ENCODE results near the gene NFYB. TPM values are rescaled to one million over a fixed set of nuclear protein-coding genes. Genes with fewer than 3 reads are reported as not detected.

NFYB gene
- total and polyA plus RNA-seq, 9 of the 15 experiments (the other 6 are each of a cell fraction or from before 2014, with no cell fraction given): 14.5 to 51.5 (median 32.3) TPM

GRCh38 chr12:104126548-104126947 lies 11.5 kb downstream of the NFYB start:
- H2AFZ ChIP-seq (ENCODE audit: low read depth, low read length): no peak overlapping the region
- no peak overlapping the region for H3K9ac ChIP-seq (ENCODE audit: insufficient read depth in 1 of 2, low read depth in 2 of 2, low read length in 2 of 2)
- ATAC-seq: no peak
- no peak overlapping the region for H3K4me2 ChIP-seq (ENCODE audit: insufficient read depth, low read length)
- DNase-seq (ENCODE audit: extremely low read depth in 1 of 4, low spot score in 3 of 4): no peak
- POLR2A ChIA-PET: interaction anchor here (1.8 to 2.5 kb wide), 2 partner anchors 10 to 12 kb away, joined by 3 to 9 read pairs; partner anchors contain the start of gene NFYB
- no peaks in the 10 kb centered on the region for H3K9me3 ChIP-seq (replicated peaks; ENCODE audit: control insufficient read depth, insufficient read depth, low read depth, low read length)
- H3K79me2 ChIP-seq (ENCODE audit: control insufficient read depth, insufficient read depth, low read length): peaks cover 7% of the 10 kb centered on the region; the same call in 1 of the 3 replicates
- H4K20me1 ChIP-seq (replicated peaks; ENCODE audit: control insufficient read depth, insufficient read depth, low read length): no peaks in the 10 kb centered on the region
- CTCF ChIA-PET (ENCODE audit: low intra/inter-chr PET ratio): no interaction called here
- H3K4me1 ChIP-seq (replicated peaks in 1 of 2; ENCODE audit: control insufficient read depth in 2 of 2, insufficient read depth in 2 of 2, low read length in 2 of 2): no peaks in the 10 kb centered on the region
- intact Hi-C loops (cut with micrococcal nuclease) (no loop called here), in situ Hi-C loops (cut with MboI) (no loop called here)
- no TSS peak for BruUV-seq (replicated peaks)
- 98% methylated on average over 3 of the region's 3 CpGs for WGBS (ENCODE audit: insufficient coverage, low coverage, missing lambda C conversion rate)
- no peaks in the 10 kb centered on the region for H3K9me1 ChIP-seq (ENCODE audit: control insufficient read depth, insufficient read depth, low read length)
- H3K36me3 ChIP-seq (ENCODE audit: control insufficient read depth, insufficient read depth, low read length): peaks cover 79% of the 10 kb centered on the region
- FAIRE-seq: no peak
- no peak overlapping the region for H3K27ac ChIP-seq (ENCODE audit: extremely low read depth, low read depth, low read length)
- no peak overlapping the region for H3K4me3 ChIP-seq
- H3K27me3 ChIP-seq (ENCODE audit: control insufficient read depth in 2 of 2, insufficient read depth in 2 of 2, low read length in 2 of 2): no peaks in the 10 kb centered on the region
- TF ChIP-seq AFF4 (CRISPR knock-in tag; IDR thresholded peaks at IDR 0.05): no peak
- no peak for TF ChIP-seq ZNF41 (CRISPR knock-in tag; conservative IDR thresholded peaks at IDR 0.05)
- no peak for TF ChIP-seq NCOA2 (IDR thresholded peaks at IDR 0.05; ENCODE audit: partially characterized antibody in 2 of 2)
- no peak for TF ChIP-seq CAMTA2 (CRISPR knock-in tag; conservative IDR thresholded peaks at IDR 0.05)
- TF ChIP-seq CTCF (IDR thresholded peaks at IDR 0.05 in 2 of 3, conservative IDR thresholded peaks at IDR 0.05 in 1 of 3; ENCODE audit: insufficient read depth in 2 of 3, low read depth in 1 of 3, low read length in 3 of 3): no peak
- no peak for TF ChIP-seq ZFP36 (IDR thresholded peaks at IDR 0.05; ENCODE audit: low read depth, low read length, partially characterized antibody)
- TF ChIP-seq, protein P1, sequence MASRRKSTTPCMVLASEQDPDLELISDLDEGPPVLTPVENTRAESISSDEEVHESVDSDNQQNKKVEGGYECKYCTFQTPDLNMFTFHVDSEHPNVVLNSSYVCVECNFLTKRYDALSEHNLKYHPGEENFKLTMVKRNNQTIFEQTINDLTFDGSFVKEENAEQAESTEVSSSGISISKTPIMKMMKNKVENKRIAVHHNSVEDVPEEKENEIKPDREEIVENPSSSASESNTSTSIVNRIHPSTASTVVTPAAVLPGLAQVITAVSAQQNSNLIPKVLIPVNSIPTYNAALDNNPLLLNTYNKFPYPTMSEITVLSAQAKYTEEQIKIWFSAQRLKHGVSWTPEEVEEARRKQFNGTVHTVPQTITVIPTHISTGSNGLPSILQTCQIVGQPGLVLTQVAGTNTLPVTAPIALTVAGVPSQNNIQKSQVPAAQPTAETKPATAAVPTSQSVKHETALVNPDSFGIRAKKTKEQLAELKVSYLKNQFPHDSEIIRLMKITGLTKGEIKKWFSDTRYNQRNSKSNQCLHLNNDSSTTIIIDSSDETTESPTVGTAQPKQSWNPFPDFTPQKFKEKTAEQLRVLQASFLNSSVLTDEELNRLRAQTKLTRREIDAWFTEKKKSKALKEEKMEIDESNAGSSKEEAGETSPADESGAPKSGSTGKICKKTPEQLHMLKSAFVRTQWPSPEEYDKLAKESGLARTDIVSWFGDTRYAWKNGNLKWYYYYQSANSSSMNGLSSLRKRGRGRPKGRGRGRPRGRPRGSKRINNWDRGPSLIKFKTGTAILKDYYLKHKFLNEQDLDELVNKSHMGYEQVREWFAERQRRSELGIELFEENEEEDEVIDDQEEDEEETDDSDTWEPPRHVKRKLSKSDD (conservative IDR thresholded peaks at IDR 0.05; ENCODE audit: low read length): no peak
- TF ChIP-seq, protein P2, sequence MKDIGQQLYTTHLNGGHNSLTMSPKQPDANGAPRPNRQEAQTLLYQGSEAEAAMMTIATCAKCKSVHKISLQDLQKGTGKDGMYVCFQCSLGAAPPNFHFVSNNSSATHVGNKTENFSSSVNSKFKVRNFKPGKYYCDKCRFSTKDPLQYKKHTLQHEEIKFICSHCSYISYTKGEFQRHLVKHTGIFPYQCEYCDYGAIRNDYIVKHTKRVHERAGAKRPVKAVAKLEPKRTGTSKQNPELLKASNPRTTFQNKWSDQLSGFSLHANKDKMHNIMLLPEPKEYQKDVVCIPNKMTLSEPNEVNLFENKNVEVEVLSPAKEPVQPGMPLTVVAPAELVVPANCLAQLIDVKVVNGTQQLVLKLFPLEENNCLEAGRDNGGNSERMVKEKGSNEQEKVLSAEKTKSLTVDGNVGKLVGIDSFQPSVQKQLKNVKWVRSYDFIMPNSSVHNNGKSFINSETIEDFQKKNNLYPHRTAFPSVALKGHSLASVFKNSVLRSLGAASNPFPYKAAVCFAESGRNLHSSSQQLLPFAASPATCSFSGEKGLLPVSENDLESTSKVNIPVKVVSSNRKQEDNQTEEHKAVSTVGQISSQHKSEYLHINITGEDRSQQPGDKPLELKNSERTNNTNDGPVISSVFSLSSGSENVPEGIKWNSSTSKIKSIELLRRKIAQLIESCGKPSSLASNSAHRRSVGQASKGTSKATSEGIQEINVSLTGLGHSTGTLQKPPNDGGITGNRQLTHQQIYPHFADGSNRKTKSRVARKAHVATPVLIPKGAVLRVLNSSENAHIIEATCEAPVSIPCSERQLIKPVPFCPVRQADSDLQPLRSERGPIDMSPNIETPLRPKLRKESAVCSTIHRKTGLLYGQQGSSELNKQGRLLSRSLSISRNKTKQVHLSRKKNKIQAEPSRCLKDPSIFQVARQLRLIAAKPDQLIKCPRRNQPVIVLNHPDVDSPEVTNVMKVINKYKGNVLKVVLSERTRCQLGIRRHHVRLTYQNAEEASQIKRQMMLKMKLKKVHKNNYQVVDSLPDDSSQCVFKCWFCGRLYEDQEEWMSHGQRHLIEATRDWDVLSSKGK (CRISPR knock-in tag; IDR thresholded peaks at IDR 0.05): no peak
- TF ChIP-seq ZBTB1 (CRISPR knock-in tag; IDR thresholded peaks at IDR 0.05; ENCODE audit: borderline replicate concordance, low read depth): no peak
- TF ChIP-seq KAT7 (CRISPR knock-in tag; IDR thresholded peaks at IDR 0.05; ENCODE audit: borderline replicate concordance): no peak

Measured in K562 (cell line).